ENCODE measurements around the gene ABITRAM. TPM values are rescaled to one million over a fixed set of nuclear protein-coding genes. Genes with fewer than 3 reads are reported as not detected.

The ABITRAM gene
- total RNA-seq (2021; ENCODE audit: unreplicated experiment) (6.4 TPM), Bru-seq, nascent RNA (percentile 43 among the genes with signal in this experiment), BruChase-seq, experiment 1, labeled RNA remaining after a 2-hour chase (percentile 52 among the genes with signal in this experiment), BruChase-seq, experiment 2, labeled RNA remaining after a 6-hour chase (percentile 59 among the genes with signal in this experiment)
- polyA plus RNA-seq (2012; ENCODE audit: insufficient read length) = 5.1 TPM
- long read RNA-seq, transcript FAM206A-201 (6 exons, 2,134 nt) = major isoform, 12 of 18 reads
- long read RNA-seq, partial matches to known transcripts = 0 of 18 reads
- long read RNA-seq, other reads (novel, unspliced or antisense) = 6 of 18 reads

- Histone ChIP-seq H3K27ac (ENCODE audit: low read length) (peak within 1 kb of the TSS; percentile 82), H3K4me3 (ENCODE audit: low read depth in 2 of 2, low read length in 2 of 2) (peak within 1 kb of the TSS; percentile 95 to 96), H3K4me1 (ENCODE audit: control insufficient read depth, insufficient read depth, low read length) (peaks cover 9% of the 10 kb centered on the region; the same call in 1 of the 2 replicates), H3K9me3 (ENCODE audit: control insufficient read depth, insufficient read depth, low read depth, low read length) (no peaks in the 10 kb centered on the region), H3K36me3 (ENCODE audit: control insufficient read depth, insufficient read depth, low read length) (peaks cover 3% of the 10 kb centered on the region), H3K27me3 (ENCODE audit: control insufficient read depth, insufficient read depth, low read length) (no peaks in the 10 kb centered on the region)
- ChIA-PET CTCF (no interaction called here), POLR2A (interaction anchor here (0.5 to 0.6 kb wide), 2 partner anchors 12 to 1458 kb away, joined by 3 read pairs; no protein-coding TSS in a partner anchor)
- BruUV-seq (replicated peaks) = no TSS peak
- in situ Hi-C loops (cut with HindIII; ENCODE audit: low pct_unique_long_range_greater_than_20kb, low sequenced_read_pairs) (no loop called here), intact Hi-C loops (cut with micrococcal nuclease; ENCODE audit: unreplicated experiment) (no loop called here)
- ATAC-seq = peak; percentile 95
- TF ChIP-seq SIN3A (IDR thresholded peaks at IDR 0.05; ENCODE audit: borderline replicate concordance, insufficient read depth, low read depth, low read length) = 0 out of 2 replicates have a peak, but pooled peaks have one; percentile 74
- TF ChIP-seq TCF7L2 (IDR thresholded peaks at IDR 0.05; ENCODE audit: low read depth, low read length) = no peak
- DNase-seq (ENCODE audit: low read depth, low spot score) = peak; percentile 28
Measured at GRCh38 chr9:108934323-108934893, at the start of gene ABITRAM. Gene ABITRAM (plus strand): TSS chr9:108934400. CDS start chr9:108934487, 87 bp downstream.

GRCh38 chr9:108884701-108885100 is 49.5 kb upstream of the ABITRAM start:
- Histone ChIP-seq H3K27me3 (ENCODE audit: control insufficient read depth, insufficient read depth, low read length) (no peaks in the 10 kb centered on the region), H3K27ac (ENCODE audit: low read length) (no peak overlapping the region), H3K36me3 (ENCODE audit: control insufficient read depth, insufficient read depth, low read length) (peaks cover 9% of the 10 kb centered on the region; the same call in 1 of the 2 replicates), H3K4me3 (ENCODE audit: low read depth in 2 of 2, low read length in 2 of 2) (no peak overlapping the region), H3K9me3 (ENCODE audit: control insufficient read depth, insufficient read depth, low read depth, low read length) (no peaks in the 10 kb centered on the region), H3K4me1 (ENCODE audit: control insufficient read depth, insufficient read depth, low read length) (no peaks in the 10 kb centered on the region)
- intact Hi-C loops (cut with micrococcal nuclease; ENCODE audit: unreplicated experiment) (no loop called here), in situ Hi-C loops (cut with HindIII; ENCODE audit: low pct_unique_long_range_greater_than_20kb, low sequenced_read_pairs) (no loop called here)
- ATAC-seq = no peak
- no TSS peak for BruUV-seq (replicated peaks)
- TF ChIP-seq CTCF (IDR thresholded peaks at IDR 0.05) (no peak), REST (IDR thresholded peaks at IDR 0.05; ENCODE audit: insufficient read depth in 1 of 2, low read depth in 2 of 2, low read length in 1 of 2) (no peak), TCF7L2 (IDR thresholded peaks at IDR 0.05; ENCODE audit: low read depth, low read length) (no peak), SIN3A (IDR thresholded peaks at IDR 0.05; ENCODE audit: borderline replicate concordance, insufficient read depth, low read depth, low read length) (no peak), POLR2AphosphoS5 (IDR thresholded peaks at IDR 0.05; ENCODE audit: low read depth, low read length) (no peak)
- DNase-seq (ENCODE audit: low read depth, low spot score) = no peak
- ChIA-PET CTCF (no interaction called here), POLR2A (no interaction called here)
